ENCODE data around the gene KCNIP1. TPM values are rescaled to one million over a fixed set of nuclear protein-coding genes. Genes with fewer than 3 reads are reported as not detected.

The KCNIP1 gene
- total RNA-seq, 1 donor from 2014 or later, result 1.5 TPM

- peak; percentile 19 for DNase-seq (ENCODE audit: low spot score)
Measured at GRCh38 chr5:170483701-170484458, 19.9 kb upstream of the KCNIP1 start.

DNA sequence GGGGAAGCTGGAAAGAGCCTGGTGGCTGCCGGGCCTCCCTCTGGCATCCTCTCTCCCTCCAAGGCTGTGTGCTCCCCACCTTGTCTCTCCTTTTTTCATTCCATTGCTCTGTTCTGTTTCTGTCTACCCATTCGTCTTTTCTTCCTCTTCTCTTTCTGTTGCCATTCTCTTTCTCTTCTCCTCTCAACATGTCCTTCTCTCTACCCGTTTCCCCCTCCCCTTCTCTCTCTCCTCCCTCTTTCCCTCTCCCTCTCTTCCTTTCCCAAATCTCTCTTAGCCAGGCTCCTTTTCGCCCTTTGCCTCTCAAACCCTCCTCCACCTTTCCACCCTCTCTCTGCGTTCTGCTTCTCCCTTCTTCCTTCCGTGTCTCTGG lies 19.4 kb upstream of the KCNIP1 start:
- DNase-seq (ENCODE audit: low spot score), result no peak

DNA sequence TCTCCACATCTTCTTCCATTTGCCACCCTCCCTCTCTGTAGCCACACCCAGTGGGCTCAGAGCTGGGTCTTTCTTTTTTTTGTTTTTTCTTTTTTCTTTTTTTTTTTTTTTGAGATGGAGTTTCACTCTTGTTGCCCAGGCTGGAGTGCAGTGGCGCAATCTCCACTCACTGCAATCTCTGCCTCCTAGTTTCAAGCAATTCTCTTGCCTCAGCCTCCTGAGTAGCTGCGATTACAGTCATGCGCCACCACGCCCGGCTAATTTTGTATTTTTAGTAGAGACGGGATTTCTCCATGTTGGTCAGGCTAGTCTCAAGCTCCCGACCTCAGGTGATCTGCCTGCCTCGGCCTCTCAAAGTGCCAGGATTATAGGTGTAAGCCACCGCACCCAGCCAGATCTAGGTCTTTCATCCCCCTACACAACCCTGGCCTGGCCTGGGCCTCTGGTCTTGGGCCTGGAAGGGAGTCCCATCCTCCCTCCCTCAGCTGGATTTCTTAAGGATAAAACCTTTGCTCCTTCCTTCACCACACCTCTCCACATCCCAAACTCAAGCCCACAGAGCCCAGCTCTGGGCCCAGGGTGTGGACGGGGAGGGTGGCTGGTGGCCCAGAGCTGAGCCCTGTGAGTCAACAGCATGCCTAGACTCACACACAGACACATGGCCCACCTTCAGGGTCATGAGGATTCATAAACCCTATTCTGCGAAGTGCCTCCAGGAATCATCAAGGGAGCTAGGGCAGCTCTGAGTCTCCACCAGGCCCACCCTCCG lies 18.8 kb upstream of the KCNIP1 start:
- DNase-seq (ENCODE audit: low spot score), result no peak

DNA sequence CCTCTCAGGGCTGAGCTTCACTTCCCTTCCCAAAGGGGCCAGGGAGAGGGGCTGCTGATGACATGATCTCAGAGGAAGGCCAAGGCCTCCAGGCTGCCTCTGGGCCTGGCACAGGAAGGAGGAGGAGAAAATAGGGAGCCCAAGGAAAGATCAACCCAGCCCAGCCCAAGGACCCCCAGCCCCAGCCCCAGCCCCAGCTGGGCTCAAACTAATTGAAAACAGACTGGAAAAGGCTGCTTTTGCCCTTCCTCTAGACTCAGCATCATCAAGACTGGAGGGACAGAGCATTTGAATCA lies 18.3 kb upstream of the KCNIP1 start:
- DNase-seq (ENCODE audit: low spot score), result no peak

DNA sequence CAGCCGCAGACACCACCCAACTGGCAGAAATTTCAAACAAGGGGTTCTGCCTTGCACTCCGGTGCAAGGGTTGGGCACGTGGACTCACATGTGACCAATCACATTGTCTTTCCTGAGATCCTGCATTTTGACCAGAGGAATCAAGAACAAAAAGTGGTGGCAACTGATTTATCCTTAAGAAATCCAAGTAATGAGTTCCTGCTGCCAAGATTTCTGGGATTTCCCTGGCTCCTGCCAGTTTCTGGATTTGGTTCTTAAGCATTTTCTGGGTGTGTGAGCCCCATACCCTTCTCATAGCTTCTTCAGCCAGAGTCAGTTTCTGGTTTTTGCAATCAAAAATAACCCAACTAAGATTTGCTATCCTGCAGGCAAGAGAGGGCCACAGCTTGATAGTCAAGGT lies 17.4 kb upstream of the KCNIP1 start:
- DNase-seq (ENCODE audit: low spot score), result no peak

GRCh38 chr5:170488570-170488969 lies 15.2 kb upstream of the KCNIP1 start:
- no peak for DNase-seq (ENCODE audit: low spot score)

GRCh38 chr5:170489199-170489598 lies 14.6 kb upstream of the KCNIP1 start:
- DNase-seq (ENCODE audit: low spot score), result no peak

DNA sequence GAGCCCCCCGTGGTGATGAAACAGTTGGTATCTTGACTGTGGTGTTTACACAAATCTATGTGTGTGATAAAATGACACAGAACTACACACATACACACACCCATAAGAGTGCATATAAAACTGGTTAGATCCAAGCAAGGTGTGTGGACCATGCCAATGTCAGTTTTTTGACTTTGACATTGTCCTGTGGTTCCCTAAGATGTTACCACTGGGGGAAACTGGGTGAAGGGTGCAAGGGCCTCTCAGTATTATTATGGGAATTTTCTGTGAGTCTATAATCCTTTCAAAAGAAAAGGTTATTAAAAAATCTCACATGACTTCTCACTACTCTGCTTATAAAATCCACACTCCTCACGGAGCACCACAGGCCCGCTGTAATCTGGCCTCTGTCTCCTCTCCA lies 13.4 kb upstream of the KCNIP1 start:
- DNase-seq (ENCODE audit: low spot score), result no peak

GRCh38 chr5:170491479-170491878 lies 12.3 kb upstream of the KCNIP1 start:
- DNase-seq (ENCODE audit: low spot score), result peak; percentile 27

GRCh38 chr5:170493028-170493820 lies 10.6 kb upstream of the KCNIP1 start:
- DNase-seq (ENCODE audit: low spot score), result no peak

GRCh38 chr5:170494041-170494440 lies 9.8 kb upstream of the KCNIP1 start:
- no peak for DNase-seq (ENCODE audit: low spot score)

- no peak for DNase-seq (ENCODE audit: low spot score)
Measured at GRCh38 chr5:170495825-170496661, 7.8 kb upstream of the KCNIP1 start.

DNA sequence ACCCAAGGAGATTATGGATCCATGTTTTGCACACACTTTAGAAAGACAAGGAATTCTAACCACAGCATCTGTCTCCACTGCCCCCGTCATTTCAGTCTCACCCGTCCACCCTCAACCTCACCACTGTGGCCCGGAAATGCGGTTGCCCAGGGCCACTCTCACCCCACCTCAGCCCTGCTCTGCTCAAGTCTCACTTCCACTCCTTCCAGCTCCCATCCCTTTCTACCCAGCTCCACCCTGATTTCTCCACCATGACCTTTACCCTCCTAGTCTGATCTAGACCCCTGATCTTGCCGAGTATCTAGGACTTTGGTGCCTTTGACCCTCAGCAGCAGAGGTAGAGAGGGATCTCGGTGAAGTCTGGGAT lies 7.2 kb upstream of the KCNIP1 start:
- DNase-seq (ENCODE audit: low spot score), result no peak

DNA sequence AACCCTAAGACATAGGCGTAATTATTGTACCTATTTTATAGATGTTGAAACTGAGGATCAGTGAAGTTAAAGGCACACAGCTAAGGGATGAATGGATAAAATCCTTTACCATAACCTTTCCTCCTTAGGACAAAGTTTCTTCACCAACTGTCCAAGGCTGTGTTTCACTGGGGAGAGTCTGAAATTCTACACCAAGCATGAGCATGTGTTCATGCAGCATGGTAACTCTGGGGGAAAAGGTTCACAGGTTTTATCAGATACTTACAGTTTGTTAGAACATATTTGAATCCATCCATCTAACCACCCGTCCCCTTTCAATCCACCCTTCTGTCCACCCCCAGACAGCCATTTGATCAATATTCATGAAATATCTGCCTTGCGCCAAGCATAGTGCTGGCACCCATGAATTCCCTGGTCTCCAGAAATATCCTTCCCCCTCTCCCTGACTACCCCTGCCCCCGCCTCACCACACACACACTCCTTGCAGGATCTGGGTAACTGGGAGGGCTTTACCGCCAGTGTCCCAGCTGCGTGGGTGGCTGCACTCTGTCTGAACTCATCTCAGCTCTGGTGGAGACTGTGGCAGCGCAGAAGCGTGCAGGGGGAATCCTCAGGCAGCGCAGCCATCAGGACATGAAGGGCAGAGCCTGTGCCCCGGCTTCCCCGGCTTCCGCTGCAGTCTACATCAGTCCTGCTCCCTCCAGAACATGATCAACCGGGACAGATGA lies 6.3 kb upstream of the KCNIP1 start:
- DNase-seq (ENCODE audit: low spot score), result no peak

DNA sequence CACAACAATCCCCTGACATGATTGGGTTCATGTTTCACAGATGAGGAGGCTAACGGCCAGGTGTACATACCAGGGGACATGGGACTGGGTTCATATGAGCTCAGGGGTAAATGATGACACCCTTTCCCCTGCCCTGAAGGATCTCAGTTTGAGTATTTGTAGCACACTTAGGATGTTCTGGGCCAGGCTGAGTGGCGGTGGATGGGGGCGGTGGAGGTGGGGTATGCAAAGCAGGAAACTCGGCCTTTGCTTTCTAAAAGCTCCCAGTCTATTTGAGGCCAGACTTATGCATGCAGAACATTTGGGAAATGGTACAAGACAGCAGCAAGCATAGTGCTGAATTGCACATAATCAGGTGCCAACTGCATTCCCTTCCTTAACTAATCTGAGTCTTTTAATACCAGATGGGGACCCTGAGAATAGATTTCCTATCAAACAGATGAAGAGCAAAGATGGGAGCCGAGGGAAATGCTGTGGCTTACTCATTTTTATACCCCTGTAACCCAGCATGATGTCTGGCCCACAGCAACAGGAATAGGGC lies 4.9 kb upstream of the KCNIP1 start:
- DNase-seq (ENCODE audit: low spot score), result no peak

- DNase-seq (ENCODE audit: low spot score), result no peak
Measured at GRCh38 chr5:170499621-170500020, 4.2 kb upstream of the KCNIP1 start.

DNA sequence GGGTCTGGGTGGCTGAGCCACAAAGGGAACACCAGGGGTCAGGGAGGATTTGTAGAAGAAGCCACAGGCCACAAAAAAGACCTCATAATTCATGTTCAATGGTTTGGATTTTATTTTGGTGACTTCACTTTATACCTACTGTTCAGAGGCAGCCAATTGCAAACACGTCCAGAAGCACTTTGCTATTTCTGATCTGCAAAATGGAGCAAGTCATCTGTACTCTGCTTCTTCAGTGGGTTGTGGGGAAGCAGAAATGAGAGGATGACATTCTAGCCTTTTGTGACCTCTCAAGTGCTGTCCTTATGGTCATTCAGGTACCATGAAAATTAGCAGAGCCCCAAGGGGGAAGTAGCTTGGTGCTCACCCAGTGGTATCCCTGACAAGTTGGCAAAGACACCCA lies 2.5 kb upstream of the KCNIP1 start:
- DNase-seq (ENCODE audit: low spot score), result no peak

DNA sequence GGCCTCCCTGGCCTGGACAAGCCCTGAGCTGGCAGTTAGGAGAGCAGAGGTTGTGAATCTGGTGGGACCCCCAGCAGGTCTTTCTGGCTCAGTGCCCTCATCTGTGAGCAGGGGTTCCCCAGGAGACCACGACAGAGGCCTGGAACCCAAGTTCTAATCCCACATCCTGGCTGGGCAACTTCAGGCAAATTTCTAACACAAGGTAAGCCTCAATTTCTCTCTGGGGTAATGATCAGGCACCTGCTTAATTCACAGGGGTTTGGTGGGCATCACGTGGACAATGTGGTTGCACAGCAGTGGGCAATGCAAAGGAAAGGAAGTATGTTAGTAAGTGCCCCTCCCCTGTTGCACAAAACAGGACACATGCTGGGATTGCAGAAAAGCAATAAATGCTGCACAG lies 1.9 kb upstream of the KCNIP1 start:
- no peak for DNase-seq (ENCODE audit: low spot score)

- no peak for DNase-seq (ENCODE audit: low spot score)
Measured at GRCh38 chr5:170504616-170505266, 921 bp downstream of the KCNIP1 start.

DNA sequence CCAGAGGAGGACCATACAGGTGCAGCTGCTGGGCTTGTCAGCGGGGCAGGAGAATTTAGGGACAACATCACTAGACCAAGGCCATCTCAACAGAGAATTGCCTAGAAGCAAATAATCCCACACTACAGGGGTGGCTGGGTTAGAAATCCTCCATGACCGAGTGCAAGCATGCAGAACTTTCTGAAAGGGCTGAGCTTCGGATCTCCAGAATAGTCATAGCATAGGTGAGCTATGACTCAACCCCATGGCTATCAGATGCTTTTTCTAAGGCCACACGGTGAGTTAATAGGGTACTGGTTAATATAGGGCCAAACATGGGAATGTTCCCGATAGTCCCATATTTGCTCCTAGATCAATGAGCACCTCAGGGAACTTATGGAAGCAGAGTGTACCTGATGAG lies 4.2 kb downstream of the KCNIP1 start:
- no peak for DNase-seq (ENCODE audit: low spot score)
